Small intestine (tissue), 7 donors: ENCODE results near the gene CMTR1. TPM values are rescaled to one million over a fixed set of nuclear protein-coding genes. Genes with fewer than 3 reads are reported as not detected.

ENCODE experiments used
- DNase-seq, 2 donors: peaks; one replicate each; pipeline versions ENCODE4 v3.0.0 to v3.0.0-alpha.2; 2013
- FAIRE-seq: peaks from 2 replicates; lab custom pipeline; 2012; peaks lifted over from hg19 to GRCh38; lab: Jason Lieb, UNC
- H3K27ac ChIP-seq, 3 donors: one replicate each; pipeline ENCODE4 v1.5.1; 2013; ENCODE audit warnings: low read length in 2 of 3, mild to moderate bottlenecking in 2 of 3, control low read depth in 1 of 3, inconsistent platforms in 1 of 3, low read depth in 1 of 3, moderate library complexity in 1 of 3
- H3K27me3 ChIP-seq, 3 donors: one replicate each; pipeline ENCODE4 v1.6.1; 2013; ENCODE audit warnings: low read length in 3 of 3, inconsistent platforms in 1 of 3; ENCODE audit not compliant: control insufficient read depth in 3 of 3, insufficient read depth in 3 of 3
- H3K36me3 ChIP-seq, 3 donors: one replicate each; pipeline ENCODE4 v1.6.1; 2013; ENCODE audit warnings: low read length in 3 of 3, inconsistent platforms in 1 of 3, low read depth in 1 of 3, mild to moderate bottlenecking in 1 of 3, moderate library complexity in 1 of 3; ENCODE audit not compliant: control insufficient read depth in 3 of 3, insufficient read depth in 2 of 3
- H3K4me1 ChIP-seq, 3 donors: one replicate each; pipeline ENCODE4 v1.6.1; 2013; ENCODE audit warnings: low read length in 2 of 3, inconsistent platforms in 1 of 3, low read depth in 1 of 3, mild to moderate bottlenecking in 1 of 3, moderate library complexity in 1 of 3; ENCODE audit not compliant: control insufficient read depth in 3 of 3, insufficient read depth in 2 of 3
- H3K4me3 ChIP-seq, 3 donors: one replicate each; pipeline ENCODE4 v1.5.1; 2013; ENCODE audit warnings: low read length in 3 of 3, control low read depth in 1 of 3, inconsistent platforms in 1 of 3, low read depth in 1 of 3, mild to moderate bottlenecking in 1 of 3, moderate library complexity in 1 of 3
- H3K9me3 ChIP-seq, 2 donors: one replicate each; pipeline ENCODE4 v1.6.1; 2013; ENCODE audit warnings: low read depth in 1 of 2, low read length in 1 of 2; ENCODE audit not compliant: control insufficient read depth in 2 of 2, insufficient read depth in 1 of 2
- WGBS, 3 donors: extraction: QIAGEN DNeasy Blood & Tissue Kit; methylation state at CpG; one replicate each; pipeline ENCODE4 v1.1.7; 2013; 5-methylcytosine and 5-hydroxymethylcytosine counted together
- polyA plus RNA-seq, 4 donors: library from polyadenylated mRNA; stranded (reverse) in 3 of 4; unstranded in 1 of 4; fragments of 200-250 nt in 3 of 4; fragments of 120-200 nt in 1 of 4; gene quantifications; one replicate each; pipeline versions ENCODE4 v1.2.1 to v1.2.3, GENCODE V29; 2013
- donor health status: healthy with polysubstance abuse.
- donor health status: control.
- donor health status: control.
- donor health status: Bipolar disorder and iron deficiency.
- donor health status: healthy.

CMTR1 gene
- polyA plus RNA-seq, 4 donors: 10.8 to 28.7 (median 14.9) TPM

- DNase-seq (peak in 1 of 2 donors; percentile 21), FAIRE-seq (no peak)
- Histone ChIP-seq H3K36me3 (no peaks in the 10 kb centered on the region), H3K9me3 (no peaks in the 10 kb centered on the region), H3K4me3 (no peak overlapping the region), H3K27ac (no peak overlapping the region), H3K27me3 (peaks cover 0 to 27% (median 0%) of the 10 kb centered on the region in 3 donors), H3K4me1 (no peaks in the 10 kb centered on the region)
- 67 to 77% (median 68%) methylated on average over 12 of the region's 12 CpGs for WGBS, 3 donors
Measured at GRCh38 chr6:37525460-37526357, 92.7 kb downstream of the CMTR1 start.

DNA sequence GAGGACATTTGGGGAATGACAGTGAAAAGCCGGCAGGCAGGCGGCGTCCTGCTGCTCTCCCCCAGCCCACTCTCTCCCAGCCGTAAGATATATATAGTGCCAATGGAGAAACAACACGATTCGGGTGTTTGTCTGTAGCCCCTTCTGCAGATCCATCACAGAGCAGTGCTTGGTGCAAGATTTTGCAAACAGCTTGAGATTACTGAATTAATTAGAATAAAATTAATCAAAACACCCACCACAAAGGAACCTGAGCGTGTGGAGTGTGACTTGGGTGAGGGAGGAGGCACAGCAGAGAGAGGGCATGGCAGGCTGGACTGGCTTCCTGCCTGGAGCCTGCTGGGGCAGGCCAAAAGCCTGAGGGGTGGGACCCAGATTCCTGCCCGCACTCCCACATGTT lies 95.5 kb downstream of the CMTR1 start:
- peaks cover 0 to 42% (median 4%) of the 10 kb centered on the region in 3 donors for H3K27me3 ChIP-seq
- no peak overlapping the region for H3K4me3 ChIP-seq
- DNase-seq: no peak
- 68 to 90% (median 73%) methylated on average over 8 of the region's 8 CpGs for WGBS, 3 donors
- no peaks in the 10 kb centered on the region for H3K4me1 ChIP-seq
- no peak overlapping the region for H3K27ac ChIP-seq
- H3K36me3 ChIP-seq: no peaks in the 10 kb centered on the region
- FAIRE-seq: no peak
- H3K9me3 ChIP-seq: no peaks in the 10 kb centered on the region

- Histone ChIP-seq H3K4me1 (peaks cover 0 to under 1% (median 0%) of the 10 kb centered on the region in 3 donors), H3K9me3 (no peaks in the 10 kb centered on the region), H3K36me3 (no peaks in the 10 kb centered on the region), H3K27ac (no peak overlapping the region), H3K27me3 (peaks cover 0 to 56% (median 9%) of the 10 kb centered on the region in 3 donors), H3K4me3 (no peak overlapping the region)
- DNase-seq: no peak
- FAIRE-seq: no peak
- 37 to 57% (median 42%) methylated on average over 5 of the region's 5 CpGs for WGBS, 3 donors
Measured at GRCh38 chr6:37530297-37530696, 97.3 kb downstream of the CMTR1 start.

DNA sequence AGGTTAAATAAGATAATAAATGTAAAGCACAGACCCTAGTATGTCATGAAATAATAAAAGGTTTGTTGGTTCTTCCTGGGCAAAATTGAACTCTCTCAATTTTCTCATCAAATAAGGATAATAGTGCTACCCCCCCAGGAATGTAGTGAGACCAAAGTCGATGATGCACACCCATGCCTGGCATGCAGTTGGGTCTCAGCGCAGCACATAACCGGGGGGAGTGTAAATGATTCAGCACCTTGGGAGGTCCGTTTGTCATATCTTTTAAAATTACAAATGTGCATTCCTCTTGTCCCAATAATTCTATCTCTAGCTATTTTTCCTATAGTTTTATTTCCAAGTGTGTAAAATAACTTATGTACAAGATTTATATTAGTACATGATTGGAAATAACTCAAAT lies 98.0 kb downstream of the CMTR1 start:
- H3K9me3 ChIP-seq: no peaks in the 10 kb centered on the region
- peaks cover 0 to 60% (median 13%) of the 10 kb centered on the region in 3 donors for H3K27me3 ChIP-seq
- H3K36me3 ChIP-seq: no peaks in the 10 kb centered on the region
- no peak for DNase-seq
- no peak for FAIRE-seq
- no peak overlapping the region for H3K4me3 ChIP-seq
- no peak overlapping the region for H3K27ac ChIP-seq
- WGBS, 3 donors: 83 to 87% (median 85%) methylated on average over 4 of the region's 4 CpGs
- peaks cover 0 to 8% (median 0%) of the 10 kb centered on the region in 3 donors for H3K4me1 ChIP-seq

Other genes starting within 250 kb of the CMTR1 start
- 10 to 100 TPM in 2 of 4 donors, 1 to 10 TPM in 2; 6.4 to 11.2 (median 8.6) TPM for gene TBC1D22B, start 175.4 kb upstream of the CMTR1 start, polyA plus RNA-seq
- gene TMEM217, start 175.1 kb upstream of the CMTR1 start, polyA plus RNA-seq: 1 to 10 TPM in 1 of 4 donors, under 1 TPM in 3; 0.38 to 1.6 (median 0.84) TPM
- gene RNF8, start 79.2 kb upstream of the CMTR1 start, polyA plus RNA-seq: 10 to 100 TPM; 12.7 to 14.4 (median 13.4) TPM
- gene CCDC167, start 66.7 kb downstream of the CMTR1 start, polyA plus RNA-seq: 10 to 100 TPM; 14.2 to 54.3 (median 25.4) TPM